ENCODE results near the gene PLXNB2. TPM values are rescaled to one million over a fixed set of nuclear protein-coding genes. Genes with fewer than 3 reads are reported as not detected.

The PLXNB2 gene
- total RNA-seq, 4 donors from 2014 or later = 93.2 to 207 (median 102) TPM

GRCh38 chr22:50289151-50289941 is 18.1 kb downstream of the PLXNB2 start:
- H3K27me3 ChIP-seq = no peaks in the 10 kb centered on the region
- H3K4me1 ChIP-seq = peaks cover 0 to 52% (median 22%) of the 10 kb centered on the region in 3 donors
- no peak for TF ChIP-seq CTCF (IDR thresholded peaks at IDR 0.05)
- no peak for TF ChIP-seq POLR2A (IDR thresholded peaks at IDR 0.05)
- no peak for TF ChIP-seq POLR2AphosphoS5 (IDR thresholded peaks at IDR 0.05)
- TF ChIP-seq EP300 (IDR thresholded peaks at IDR 0.05) = no peak
- H3K27ac ChIP-seq = no peak overlapping the region
- H3K36me3 ChIP-seq = peaks cover 0 to 69% of the 10 kb centered on the region in 2 donors
- H3K9me3 ChIP-seq = no peaks in the 10 kb centered on the region
- no peak for ATAC-seq
- no peak overlapping the region for H3K4me3 ChIP-seq
- WGBS, 2 donors (ENCODE audit: low coverage in 1 of 2) = 88% methylated on average over 9 of the region's 57 CpGs; no CpG with 5 or more reads in 1 of the 2 donors

GRCh38 chr22:50287731-50288130 is 19.7 kb downstream of the PLXNB2 start:
- Histone ChIP-seq H3K27ac (no peak overlapping the region), H3K27me3 (no peaks in the 10 kb centered on the region), H3K36me3 (peaks cover 0 to 85% of the 10 kb centered on the region in 2 donors), H3K9me3 (no peaks in the 10 kb centered on the region), H3K4me1 (peaks cover 0 to 40% (median 5%) of the 10 kb centered on the region in 3 donors), H3K4me3 (no peak overlapping the region)
- TF ChIP-seq EP300 (IDR thresholded peaks at IDR 0.05) = no peak
- no peak for TF ChIP-seq POLR2A (IDR thresholded peaks at IDR 0.05)
- no CpG with 5 or more reads among the region's 31 CpGs for WGBS, 2 donors (ENCODE audit: low coverage in 1 of 2)
- ATAC-seq = no peak

GRCh38 chr22:50286701-50287318 is 20.6 kb downstream of the PLXNB2 start:
- TF ChIP-seq POLR2A (IDR thresholded peaks at IDR 0.05) = no peak
- no peak for TF ChIP-seq POLR2AphosphoS5 (IDR thresholded peaks at IDR 0.05)
- no peak for TF ChIP-seq CTCF (IDR thresholded peaks at IDR 0.05)
- no peak for TF ChIP-seq EP300 (IDR thresholded peaks at IDR 0.05)
- Histone ChIP-seq H3K4me1 (peaks cover 0 to 40% (median 0%) of the 10 kb centered on the region in 3 donors), H3K4me3 (no peak overlapping the region), H3K36me3 (peaks cover 0 to 95% of the 10 kb centered on the region in 2 donors), H3K27ac (no peak overlapping the region), H3K9me3 (no peaks in the 10 kb centered on the region), H3K27me3 (no peaks in the 10 kb centered on the region)
- no peak for ATAC-seq
- no CpG with 5 or more reads among the region's 40 CpGs for WGBS, 2 donors (ENCODE audit: low coverage in 1 of 2)

GRCh38 chr22:50286275-50286674 is 21.2 kb downstream of the PLXNB2 start:
- no peak for TF ChIP-seq EP300 (IDR thresholded peaks at IDR 0.05)
- TF ChIP-seq POLR2A (IDR thresholded peaks at IDR 0.05) = no peak
- no peak for TF ChIP-seq POLR2AphosphoS5 (IDR thresholded peaks at IDR 0.05)
- no peak for TF ChIP-seq CTCF (IDR thresholded peaks at IDR 0.05)
- ATAC-seq = no peak
- H3K36me3 ChIP-seq = peaks cover 0 to 97% of the 10 kb centered on the region in 2 donors
- no peaks in the 10 kb centered on the region for H3K9me3 ChIP-seq
- no peak overlapping the region for H3K27ac ChIP-seq
- no peak overlapping the region for H3K4me3 ChIP-seq
- H3K4me1 ChIP-seq = peaks cover 0 to 35% (median 0%) of the 10 kb centered on the region in 3 donors
- no peaks in the 10 kb centered on the region for H3K27me3 ChIP-seq
- no CpG with 5 or more reads among the region's 21 CpGs for WGBS, 2 donors (ENCODE audit: low coverage in 1 of 2)

GRCh38 chr22:50285568-50286229 is 21.7 kb downstream of the PLXNB2 start:
- WGBS, 2 donors (ENCODE audit: low coverage in 1 of 2) = 75 to 100% methylated on average over 2 to 5 of the region's 34 CpGs
- Histone ChIP-seq H3K4me1 (peaks cover 0 to 35% (median 0%) of the 10 kb centered on the region in 3 donors), H3K4me3 (no peak overlapping the region), H3K27me3 (no peaks in the 10 kb centered on the region), H3K9me3 (no peaks in the 10 kb centered on the region), H3K36me3 (peaks cover 0 to 97% of the 10 kb centered on the region in 2 donors), H3K27ac (no peak overlapping the region)
- TF ChIP-seq EP300 (IDR thresholded peaks at IDR 0.05) (no peak), POLR2A (IDR thresholded peaks at IDR 0.05) (no peak), POLR2AphosphoS5 (IDR thresholded peaks at IDR 0.05) (no peak), CTCF (IDR thresholded peaks at IDR 0.05) (no peak)
- no peak for ATAC-seq

Data from gastroesophageal sphincter (tissue), 4 donors.